Stomach (tissue), 9 donors: ENCODE measurements around the gene XRN1. TPM values are rescaled to one million over a fixed set of nuclear protein-coding genes. Genes with fewer than 3 reads are reported as not detected.
"Not testable (repeated sequence)": the region's sequence is repeated elsewhere in the genome, so short reads cannot be mapped to it uniquely, and the experiment has no call there.

Source experiments
- DNase-seq, 2 donors: peaks; one replicate each; pipeline versions ENCODE4 v3.0.0 to v3.0.0-alpha.2; 2013 to 2019
- H3K27ac ChIP-seq, 5 donors: fragments of 200-600 bp in 4 of 5; sonication (generic) in 4 of 5; one replicate each; pipeline ENCODE4 v1.5.1; 2013 to 2019; ENCODE audit warnings: mild to moderate bottlenecking in 1 of 5, moderate library complexity in 1 of 5
- H3K27me3 ChIP-seq, 3 donors: fragments of 200-600 bp; sonication (generic); one replicate each; pipeline ENCODE4 v1.5.1; 2017 to 2019; ENCODE audit warnings: mixed run types in 1 of 3
- H3K36me3 ChIP-seq, 4 donors: fragments of 200-600 bp; sonication (generic); 1 replicate in 3 of 4; 2 replicates in 1 of 4; pipeline ENCODE4 v1.5.1; 2016 to 2019
- H3K4me1 ChIP-seq, 4 donors: fragments of 200-600 bp; sonication (generic); one replicate each; pipeline ENCODE4 v1.5.1; 2016 to 2019
- H3K4me3 ChIP-seq, 4 donors: fragments of 200-600 bp; sonication (generic) in 3 of 4; one replicate each; pipeline ENCODE4 v1.5.1; 2016 to 2019; ENCODE audit warnings: mild to moderate bottlenecking in 1 of 4
- H3K9me3 ChIP-seq, 4 donors: fragments of 200-600 bp; sonication (generic); one replicate each; pipeline ENCODE4 v1.5.1; 2016 to 2019
- EP300 ChIP-seq: sonication (generic); formaldehyde crosslinking; IDR thresholded peaks from one replicate; pipeline ENCODE4 v1.6.1; 2017; ENCODE audit warnings: antibody characterized with exemption
- POLR2A ChIP-seq, 4 donors: fragments of 450-650 bp; IDR thresholded peaks; one replicate each; pipeline ENCODE4 v1.6.1; 2016; ENCODE audit warnings: antibody characterized with exemption in 4 of 4, control low read depth in 2 of 4, mild to moderate bottlenecking in 1 of 4, moderate library complexity in 1 of 4
- POLR2AphosphoS5 ChIP-seq, 3 donors: sonication (generic); formaldehyde crosslinking; IDR thresholded peaks; one replicate each; pipeline ENCODE4 v1.6.1; 2016; ENCODE audit warnings: antibody characterized with exemption in 3 of 3
- WGBS, 5 donors: extraction: QIAGEN DNeasy Blood & Tissue Kit in 3 of 5; methylation state at CpG; one replicate each; pipeline versions ENCODE4 v1.1.5 to v1.1.7; 2013 to 2018; 5-methylcytosine and 5-hydroxymethylcytosine counted together
- intact Hi-C: fragments of 100-400 bp; cut with DNase I; formaldehyde crosslinking; loops from one replicate; pipeline ENCODE4 v1.15.1; 2023; ENCODE audit warnings: low total_unique reads
- polyA plus RNA-seq, 3 donors: library from polyadenylated mRNA; stranded (reverse); fragments of 200-250 nt; gene quantifications; one replicate each; pipeline ENCODE4 v1.2.3, GENCODE V29; 2013
- total RNA-seq, 5 donors: library from RNA; depleted of rRNA; stranded (reverse); fragments of >200 nt; gene quantifications; one replicate each; pipeline versions ENCODE4 v1.1.0 to v1.2.3, GENCODE V29; 2014 to 2016
- TF ChIP-seq, protein P1 (sequence below), 7 experiments: fragments of 450-650 bp in 4 of 7; fragments of 200-600 bp in 3 of 7; sonication (generic) in 3 of 7; IDR thresholded peaks; one replicate each; pipeline ENCODE4 v1.5.1; 2016 to 2019; ENCODE audit warnings: antibody characterized with exemption in 7 of 7, control low read depth in 2 of 7, mild to moderate bottlenecking in 1 of 7
- donor health status: healthy with polysubstance abuse.
- donor health status: Bipolar disorder and iron deficiency.
- donor health status: healthy.

The XRN1 gene
- total and polyA plus RNA-seq, 8 donors: 2.3 to 122 (median 25.9) TPM

DNA sequence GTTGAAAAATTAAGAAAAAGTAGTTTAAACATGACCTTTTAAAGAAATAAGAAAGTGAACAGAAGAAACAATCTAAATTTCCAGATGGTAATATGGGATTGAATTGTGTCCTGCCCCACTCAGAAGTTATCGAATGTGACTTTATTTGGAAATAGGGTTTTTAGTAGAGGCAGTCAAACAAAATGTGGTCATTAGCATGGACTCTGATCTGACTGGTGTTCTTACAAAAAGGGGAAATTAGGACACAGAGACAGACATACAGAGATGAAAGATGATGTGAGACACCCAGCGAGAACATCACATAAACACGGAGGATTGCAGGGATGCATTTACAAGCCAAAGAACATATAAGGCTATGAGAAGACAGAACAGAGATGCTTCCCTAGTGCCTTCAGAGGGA, 73.2 kb downstream of the XRN1 start:
- no peak overlapping the region for H3K27ac ChIP-seq
- H3K4me3 ChIP-seq: no peak overlapping the region
- no peak for TF ChIP-seq POLR2AphosphoS5 (IDR thresholded peaks at IDR 0.05)
- no peak for TF ChIP-seq EP300
- TF ChIP-seq POLR2A (IDR thresholded peaks at IDR 0.05): no peak
- TF ChIP-seq, protein P1, sequence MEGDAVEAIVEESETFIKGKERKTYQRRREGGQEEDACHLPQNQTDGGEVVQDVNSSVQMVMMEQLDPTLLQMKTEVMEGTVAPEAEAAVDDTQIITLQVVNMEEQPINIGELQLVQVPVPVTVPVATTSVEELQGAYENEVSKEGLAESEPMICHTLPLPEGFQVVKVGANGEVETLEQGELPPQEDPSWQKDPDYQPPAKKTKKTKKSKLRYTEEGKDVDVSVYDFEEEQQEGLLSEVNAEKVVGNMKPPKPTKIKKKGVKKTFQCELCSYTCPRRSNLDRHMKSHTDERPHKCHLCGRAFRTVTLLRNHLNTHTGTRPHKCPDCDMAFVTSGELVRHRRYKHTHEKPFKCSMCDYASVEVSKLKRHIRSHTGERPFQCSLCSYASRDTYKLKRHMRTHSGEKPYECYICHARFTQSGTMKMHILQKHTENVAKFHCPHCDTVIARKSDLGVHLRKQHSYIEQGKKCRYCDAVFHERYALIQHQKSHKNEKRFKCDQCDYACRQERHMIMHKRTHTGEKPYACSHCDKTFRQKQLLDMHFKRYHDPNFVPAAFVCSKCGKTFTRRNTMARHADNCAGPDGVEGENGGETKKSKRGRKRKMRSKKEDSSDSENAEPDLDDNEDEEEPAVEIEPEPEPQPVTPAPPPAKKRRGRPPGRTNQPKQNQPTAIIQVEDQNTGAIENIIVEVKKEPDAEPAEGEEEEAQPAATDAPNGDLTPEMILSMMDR (IDR thresholded peaks at IDR 0.05): no peak
- no peak for DNase-seq
- 90 to 100% (median 95%) methylated on average over 3 of the region's 3 CpGs for WGBS, 5 donors
- no peaks in the 10 kb centered on the region for H3K4me1 ChIP-seq
- peaks cover 8 to 92% (median 81%) of the 10 kb centered on the region in 4 donors for H3K36me3 ChIP-seq
- intact Hi-C loops: no loop called here
- H3K9me3 ChIP-seq: no peaks in the 10 kb centered on the region
- no peaks in the 10 kb centered on the region for H3K27me3 ChIP-seq

DNA sequence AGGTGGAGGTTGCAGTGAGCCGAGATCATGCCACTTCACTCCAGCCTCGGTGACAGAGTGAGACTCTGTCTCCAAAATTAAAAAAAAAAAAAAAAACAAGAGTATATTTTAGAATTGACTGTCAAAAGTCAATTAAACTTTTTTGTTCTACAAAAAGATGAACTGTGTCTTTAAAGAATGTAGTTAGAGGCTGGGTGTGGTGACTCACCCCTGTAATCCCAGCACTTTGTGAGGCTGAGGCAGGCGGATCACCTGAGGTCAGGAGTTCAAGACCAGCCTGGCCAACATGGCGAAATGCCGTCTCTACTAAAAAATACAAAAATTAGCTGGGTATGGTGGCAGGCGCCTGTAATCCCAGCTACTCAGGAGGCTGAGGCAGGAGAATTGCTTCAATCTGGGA, 78.3 kb downstream of the XRN1 start:
- H3K4me1 ChIP-seq, H3K9me3 ChIP-seq, DNase-seq, H3K27ac ChIP-seq, intact Hi-C loops, H3K27me3 ChIP-seq, H3K4me3 ChIP-seq: not testable (repeated sequence)
- 90 to 96% (median 96%) methylated on average over 6 of the region's 6 CpGs for WGBS, 5 donors
- H3K36me3 ChIP-seq: peaks cover 13 to 85% (median 78%) of the 10 kb centered on the region in 4 donors

DNA sequence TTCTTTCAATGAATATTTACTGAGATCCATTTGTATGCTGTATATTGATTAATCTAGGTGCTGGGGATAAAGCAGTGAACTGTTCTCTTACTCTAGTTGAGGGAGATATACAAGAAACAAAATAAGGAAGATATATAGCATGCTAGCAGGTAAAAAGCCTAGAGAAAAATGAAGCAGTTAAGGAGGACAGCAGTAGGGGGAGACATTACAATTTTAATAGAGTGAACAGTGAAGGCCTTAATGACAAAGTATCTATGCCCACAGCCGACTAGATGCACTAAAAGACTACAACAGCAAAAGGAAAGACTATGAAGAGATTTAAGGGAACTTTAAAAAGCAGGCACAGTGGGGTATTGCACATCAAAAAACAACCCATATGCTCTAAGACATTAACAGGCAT, 81.4 kb downstream of the XRN1 start:
- 68 to 88% (median 86%) methylated on average over 1 of the region's 1 CpG for WGBS, 5 donors
- Histone ChIP-seq H3K4me1 (peaks cover 0 to 18% (median 5%) of the 10 kb centered on the region in 4 donors), H3K27me3 (no peaks in the 10 kb centered on the region), H3K27ac (no peak overlapping the region), H3K36me3 (peaks cover 7 to 90% (median 76%) of the 10 kb centered on the region in 4 donors), H3K4me3 (no peak overlapping the region), H3K9me3 (no peaks in the 10 kb centered on the region)
- DNase-seq: no peak
- TF ChIP-seq EP300 (no peak), POLR2A (IDR thresholded peaks at IDR 0.05) (no peak), POLR2AphosphoS5 (IDR thresholded peaks at IDR 0.05) (no peak)
- TF ChIP-seq, protein P1 (IDR thresholded peaks at IDR 0.05): no peak
- intact Hi-C loops: no loop called here

DNA sequence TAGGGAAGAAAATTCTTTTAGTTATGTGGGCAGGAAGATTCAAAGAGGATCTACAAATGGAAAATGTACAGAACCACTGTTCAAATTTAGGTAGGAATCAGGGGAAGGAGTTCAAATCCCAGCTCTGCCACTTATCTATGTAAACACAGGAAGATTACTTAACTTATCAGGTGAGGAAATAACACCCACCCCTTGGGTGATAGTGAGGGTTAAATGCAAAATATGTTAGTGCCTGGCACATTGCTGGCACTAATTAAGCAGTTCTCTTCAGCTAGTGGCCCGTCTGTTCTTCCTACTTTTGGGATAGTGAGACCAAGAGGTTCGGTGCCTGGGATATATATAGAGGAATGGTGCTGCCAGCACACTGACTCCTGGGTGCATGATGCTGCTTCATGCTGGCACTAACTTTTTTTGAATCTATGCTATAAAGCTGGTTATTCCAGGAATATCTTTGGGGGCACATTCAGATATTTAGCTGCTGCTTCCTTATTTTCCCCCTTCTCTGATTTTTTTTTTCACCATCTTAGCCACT, 83.8 kb downstream of the XRN1 start:
- Histone ChIP-seq H3K27me3 (no peaks in the 10 kb centered on the region), H3K4me3 (no peak overlapping the region), H3K9me3 (no peaks in the 10 kb centered on the region), H3K36me3 (peaks cover 12 to 90% (median 76%) of the 10 kb centered on the region in 4 donors), H3K4me1 (peaks cover 0 to 18% (median 5%) of the 10 kb centered on the region in 4 donors), H3K27ac (no peak overlapping the region)
- intact Hi-C loops: no loop called here
- no peak for DNase-seq
- TF ChIP-seq, protein P1 (IDR thresholded peaks at IDR 0.05): no peak
- no peak for TF ChIP-seq POLR2A (IDR thresholded peaks at IDR 0.05)
- TF ChIP-seq EP300: no peak
- no peak for TF ChIP-seq POLR2AphosphoS5 (IDR thresholded peaks at IDR 0.05)
- 40 to 72% (median 57%) methylated on average over 2 of the region's 2 CpGs for WGBS, 5 donors

DNA sequence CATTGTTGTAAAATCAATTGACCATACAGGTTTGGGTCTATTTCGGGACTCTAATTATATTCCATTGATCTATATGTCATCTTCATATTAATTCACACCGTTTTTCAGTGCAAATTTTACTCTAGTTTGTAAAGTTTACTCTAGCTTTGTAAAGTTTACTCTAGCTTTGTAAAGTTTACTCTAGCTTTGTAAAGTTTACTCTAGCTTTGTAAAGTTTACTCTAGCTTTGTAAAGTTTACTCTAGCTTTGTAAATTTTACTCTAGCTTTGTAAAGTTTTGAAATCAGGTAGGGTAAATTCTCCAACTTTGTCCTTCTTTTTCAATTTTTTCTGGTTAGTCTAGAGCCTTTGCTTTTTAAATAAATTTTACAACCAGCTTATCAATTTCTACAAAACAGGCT, 84.4 kb downstream of the XRN1 start:
- H3K27me3 ChIP-seq, H3K4me3 ChIP-seq, intact Hi-C loops, H3K27ac ChIP-seq, H3K9me3 ChIP-seq, DNase-seq: not testable (repeated sequence)
- Histone ChIP-seq H3K36me3 (peaks cover 7 to 90% (median 78%) of the 10 kb centered on the region in 4 donors), H3K4me1 (peaks cover 0 to 18% (median 5%) of the 10 kb centered on the region in 4 donors)
- WGBS, 5 donors: 24 to 55% (median 38%) methylated on average over 2 of the region's 2 CpGs
